ENCODE measurements around the gene IL18R1.

The IL18R1 gene

GRCh38 chr2:102391565-102391964, 36.0 kb downstream of the IL18R1 start:
- no peak for DNase-seq (ENCODE audit: low read depth in 2 of 2)

- DNase-seq (ENCODE audit: low read depth in 2 of 2): no peak
These were observed 36.5 kb downstream of the IL18R1 start for GRCh38 chr2:102392096-102392495.

GRCh38 chr2:102392942-102393341, 37.3 kb downstream of the IL18R1 start:
- no peak for DNase-seq (ENCODE audit: low read depth in 2 of 2)

- no peak for DNase-seq (ENCODE audit: low read depth in 2 of 2)
These were observed 40.4 kb downstream of the IL18R1 start for GRCh38 chr2:102396012-102396411.

GRCh38 chr2:102397209-102397608, 41.6 kb downstream of the IL18R1 start:
- no peak for DNase-seq (ENCODE audit: low read depth in 2 of 2)

GRCh38 chr2:102399499-102400141, 44.0 kb downstream of the IL18R1 start:
- DNase-seq (ENCODE audit: low read depth in 2 of 2): no peak

GRCh38 chr2:102401456-102401855, 45.9 kb downstream of the IL18R1 start:
- DNase-seq (ENCODE audit: low read depth in 2 of 2): no peak

GRCh38 chr2:102401865-102402264, 46.3 kb downstream of the IL18R1 start:
- DNase-seq (ENCODE audit: low read depth in 2 of 2): no peak

GRCh38 chr2:102410952-102411351, 55.4 kb downstream of the IL18R1 start:
- no peak for DNase-seq (ENCODE audit: low read depth in 2 of 2)

GRCh38 chr2:102412199-102412598, 56.6 kb downstream of the IL18R1 start:
- no peak for DNase-seq (ENCODE audit: low read depth in 2 of 2)

GRCh38 chr2:102417946-102418345, 62.4 kb downstream of the IL18R1 start:
- no peak for DNase-seq (ENCODE audit: low read depth in 2 of 2)

- no peak for DNase-seq (ENCODE audit: low read depth in 2 of 2)
These were observed 62.9 kb downstream of the IL18R1 start for GRCh38 chr2:102418421-102418961.

- DNase-seq (ENCODE audit: low read depth in 2 of 2): no peak
These were observed 64.7 kb downstream of the IL18R1 start for GRCh38 chr2:102420290-102420689.

- DNase-seq (ENCODE audit: low read depth in 2 of 2): no peak
These were observed 66.5 kb downstream of the IL18R1 start for GRCh38 chr2:102421890-102422759.

GRCh38 chr2:102422910-102423309, 67.3 kb downstream of the IL18R1 start, which contains the start of gene IL18RAP:
Gene IL18RAP (plus strand): TSS chr2:102423160. CDS start chr2:102423278, 118 bp downstream.
- DNase-seq (ENCODE audit: low read depth in 2 of 2): no peak

- DNase-seq (ENCODE audit: low read depth in 2 of 2): no peak
These were observed 67.8 kb downstream of the IL18R1 start for GRCh38 chr2:102423368-102423767.

- no peak for DNase-seq (ENCODE audit: low read depth in 2 of 2)
These were observed 69.2 kb downstream of the IL18R1 start for GRCh38 chr2:102424754-102425153.

- no peak for DNase-seq (ENCODE audit: low read depth in 2 of 2)
These were observed 70.0 kb downstream of the IL18R1 start for GRCh38 chr2:102425441-102426132.

GRCh38 chr2:102427249-102427648, 71.7 kb downstream of the IL18R1 start:
- DNase-seq (ENCODE audit: low read depth in 2 of 2): no peak

- no peak for DNase-seq (ENCODE audit: low read depth in 2 of 2)
These were observed 73.0 kb downstream of the IL18R1 start for GRCh38 chr2:102428573-102428972.

- no peak for DNase-seq (ENCODE audit: low read depth in 2 of 2)
These were observed 76.8 kb downstream of the IL18R1 start for GRCh38 chr2:102432386-102432785.

GRCh38 chr2:102433973-102434654, 78.5 kb downstream of the IL18R1 start:
- no peak for DNase-seq (ENCODE audit: low read depth in 2 of 2)
